SW 1271 (cell line): ENCODE results near the gene RAD51AP1.
A peak's percentile ranks its signal among the peaks of the same experiment; 100 is the strongest.

ENCODE experiments used
- DNase-seq, 2 experiments: peaks; one replicate each; lab custom pipeline; 2025; lab: John Stamatoyannopoulos, UW

RAD51AP1 gene

GRCh38 chr12:4595881-4596280 is 57.2 kb downstream of the RAD51AP1 start:
- DNase-seq = no peak

- no peak for DNase-seq
Observed at GRCh38 chr12:4603421-4603820, 64.7 kb downstream of the RAD51AP1 start.

- no peak for DNase-seq
Observed at GRCh38 chr12:4603946-4604345, 65.3 kb downstream of the RAD51AP1 start.

- peak; percentile 87 to 95 for DNase-seq
Observed at GRCh38 chr12:4604684-4605193, 66.0 kb downstream of the RAD51AP1 start.

- DNase-seq = no peak
Observed at GRCh38 chr12:4607056-4607455, 68.4 kb downstream of the RAD51AP1 start.

- DNase-seq = no peak
Observed at GRCh38 chr12:4609071-4609470, 70.4 kb downstream of the RAD51AP1 start.
